Measurements from ENCODE around the gene CAPN5. TPM values are rescaled to one million over a fixed set of nuclear protein-coding genes. Genes with fewer than 3 reads are reported as not detected.
A peak's percentile ranks its signal among the peaks of the same experiment; 100 is the strongest.

The CAPN5 gene
- polyA plus RNA-seq, 4 donors, result 22.8 to 37.4 (median 26.5) TPM

GRCh38 chr11:77113382-77114088 lies 46.8 kb downstream of the CAPN5 start:
- DNase-seq (ENCODE audit: low read depth in 4 of 4, low spot score in 2 of 4), result no peak

GRCh38 chr11:77114089-77114463 lies 47.3 kb downstream of the CAPN5 start:
- no peak for DNase-seq (ENCODE audit: low read depth in 4 of 4, low spot score in 2 of 4)

DNA sequence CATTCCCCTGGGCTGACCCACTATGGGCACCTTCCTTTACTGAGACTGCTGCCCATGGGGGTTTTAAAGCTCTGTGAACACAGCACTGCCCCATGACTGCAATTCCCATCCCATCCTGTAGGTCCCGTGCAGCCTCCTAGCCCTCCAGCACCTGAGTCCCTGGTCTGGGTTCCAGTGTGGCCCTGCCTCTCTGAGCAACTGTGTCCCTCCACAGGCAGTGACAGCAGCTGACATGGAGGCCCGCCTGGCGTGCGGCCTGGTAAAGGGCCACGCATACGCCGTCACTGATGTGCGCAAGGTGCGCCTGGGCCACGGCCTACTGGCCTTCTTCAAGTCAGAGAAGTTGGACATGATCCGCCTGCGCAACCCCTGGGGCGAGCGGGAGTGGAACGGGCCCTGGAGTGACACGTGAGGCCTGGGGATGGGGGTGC lies 48.4 kb downstream of the CAPN5 start:
- no peak for DNase-seq (ENCODE audit: low read depth in 4 of 4, low spot score in 2 of 4)

- DNase-seq (ENCODE audit: low read depth in 4 of 4, low spot score in 2 of 4), result no peak
Observed at GRCh38 chr11:77115956-77116355, 49.2 kb downstream of the CAPN5 start.

DNA sequence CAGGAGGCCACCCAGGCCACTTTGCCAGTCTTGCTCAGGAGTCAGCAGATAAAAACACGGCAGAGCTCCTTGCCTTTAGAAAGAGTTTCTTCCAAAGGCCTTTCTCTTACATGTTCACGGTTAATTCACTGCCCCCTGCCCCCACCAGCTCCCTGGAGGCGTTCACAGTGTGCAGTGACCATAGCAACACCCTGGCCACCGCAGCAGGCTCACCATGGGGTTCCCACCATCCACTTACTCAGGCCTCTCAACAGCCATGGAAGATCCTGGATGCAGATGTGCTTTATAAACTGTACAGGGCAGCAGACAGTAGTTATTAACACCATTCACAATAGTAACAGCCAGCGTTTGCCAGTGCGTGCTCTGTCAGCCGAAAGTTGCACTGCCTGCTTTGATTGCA lies 50.7 kb downstream of the CAPN5 start:
- DNase-seq (ENCODE audit: low read depth in 4 of 4, low spot score in 2 of 4), result no peak

DNA sequence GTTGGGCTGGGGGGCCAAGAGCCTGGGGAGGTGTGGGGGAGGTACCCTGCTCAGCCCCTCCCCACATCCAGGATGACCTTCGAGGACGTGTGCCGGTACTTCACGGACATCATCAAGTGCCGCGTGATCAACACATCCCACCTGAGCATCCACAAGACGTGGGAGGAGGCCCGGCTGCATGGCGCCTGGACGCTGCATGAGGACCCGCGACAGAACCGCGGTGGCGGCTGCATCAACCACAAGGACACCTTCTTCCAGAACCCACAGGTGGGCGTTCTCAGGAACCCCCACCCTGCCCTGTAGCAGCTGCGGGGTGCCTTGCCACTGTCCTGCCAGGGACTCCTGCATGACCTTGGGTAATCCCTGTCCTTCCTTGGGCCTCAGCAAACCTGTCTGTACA lies 51.3 kb downstream of the CAPN5 start:
- DNase-seq (ENCODE audit: low read depth in 4 of 4, low spot score in 2 of 4), result no peak

GRCh38 chr11:77118971-77119370 lies 52.2 kb downstream of the CAPN5 start:
- no peak for DNase-seq (ENCODE audit: low read depth in 4 of 4, low spot score in 2 of 4)

- DNase-seq (ENCODE audit: low read depth in 4 of 4, low spot score in 2 of 4), result no peak
Observed at GRCh38 chr11:77119531-77119936, 52.8 kb downstream of the CAPN5 start.

DNA sequence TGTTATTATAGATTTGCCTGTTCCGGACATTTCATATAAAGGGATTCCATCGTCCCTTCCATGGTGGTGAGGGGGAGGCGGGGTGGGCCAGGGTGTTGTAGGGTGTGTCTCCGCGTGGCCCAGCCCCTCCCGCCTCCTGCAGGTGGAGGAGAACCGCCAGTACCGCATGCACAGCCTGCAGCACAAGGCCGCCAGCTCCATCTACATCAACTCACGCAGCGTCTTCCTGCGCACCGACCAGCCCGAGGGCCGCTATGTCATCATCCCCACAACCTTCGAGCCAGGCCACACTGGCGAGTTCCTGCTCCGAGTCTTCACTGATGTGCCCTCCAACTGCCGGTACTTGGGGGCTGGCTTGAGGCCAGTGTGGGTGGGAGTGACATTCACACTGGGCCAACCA lies 53.8 kb downstream of the CAPN5 start:
- no peak for DNase-seq (ENCODE audit: low read depth in 4 of 4, low spot score in 2 of 4)

GRCh38 chr11:77121096-77121640 lies 54.4 kb downstream of the CAPN5 start:
- DNase-seq (ENCODE audit: low read depth in 4 of 4, low spot score in 2 of 4), result no peak

- DNase-seq (ENCODE audit: low read depth in 4 of 4, low spot score in 2 of 4), result no peak
Observed at GRCh38 chr11:77121876-77122575, 55.3 kb downstream of the CAPN5 start.

DNA sequence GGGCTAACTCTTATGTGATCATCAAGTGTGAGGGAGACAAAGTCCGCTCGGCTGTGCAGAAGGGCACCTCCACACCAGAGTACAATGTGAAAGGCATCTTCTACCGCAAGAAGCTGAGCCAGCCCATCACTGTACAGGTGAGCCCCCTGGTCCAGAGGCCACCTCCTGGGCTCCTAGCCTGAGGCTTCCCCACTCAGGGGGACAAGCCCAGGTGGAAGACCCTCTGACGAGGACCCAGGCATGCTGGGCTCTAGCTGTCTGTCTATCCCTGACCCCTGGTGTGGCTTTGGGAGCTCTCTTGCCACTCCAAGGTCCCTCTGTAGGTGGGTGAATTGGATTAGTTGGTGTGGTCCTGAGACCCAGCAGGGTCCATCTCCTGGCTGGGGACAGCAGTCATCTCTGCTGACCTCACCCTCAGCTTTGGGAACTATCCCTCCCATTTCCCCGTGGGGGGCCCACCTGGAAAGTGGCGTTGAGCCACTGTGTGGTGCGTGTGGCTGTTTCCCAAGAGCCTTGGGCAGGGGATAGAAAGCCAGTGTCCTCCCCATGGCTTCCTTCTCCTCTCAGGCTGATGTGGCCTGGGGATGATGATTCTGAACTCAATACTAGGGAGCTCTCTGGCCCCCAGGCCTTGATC lies 55.9 kb downstream of the CAPN5 start:
- no peak for DNase-seq (ENCODE audit: low read depth in 4 of 4, low spot score in 2 of 4)

- DNase-seq (ENCODE audit: low read depth in 4 of 4, low spot score in 2 of 4), result no peak
Observed at GRCh38 chr11:77123591-77123990, 56.8 kb downstream of the CAPN5 start.

- no peak for DNase-seq (ENCODE audit: low read depth in 4 of 4, low spot score in 2 of 4)
Observed at GRCh38 chr11:77124041-77124440, 57.3 kb downstream of the CAPN5 start.

DNA sequence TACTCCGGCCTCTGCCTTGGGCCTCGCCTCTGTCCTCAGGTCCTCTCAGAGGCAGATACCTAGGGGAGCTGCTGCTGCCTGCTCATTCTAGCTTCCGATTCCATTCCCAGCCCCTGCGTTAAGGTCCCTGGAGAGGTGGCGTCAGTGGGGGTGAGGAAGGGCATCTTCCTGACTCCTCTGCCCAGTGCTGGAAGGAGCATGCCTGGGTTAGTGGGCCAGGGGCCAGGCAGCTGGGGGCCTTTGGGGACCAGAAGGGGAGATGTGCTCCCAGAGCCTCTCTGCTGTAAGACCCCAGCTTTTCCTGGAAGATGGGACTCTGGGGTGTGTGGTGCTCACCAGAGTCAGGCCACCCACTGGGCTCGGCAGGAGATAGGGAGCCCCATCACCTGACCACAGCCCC lies 57.7 kb downstream of the CAPN5 start:
- DNase-seq (ENCODE audit: low read depth in 4 of 4, low spot score in 2 of 4), result no peak

GRCh38 chr11:77125191-77125590 lies 58.4 kb downstream of the CAPN5 start:
- no peak for DNase-seq (ENCODE audit: low read depth in 4 of 4, low spot score in 2 of 4)

DNA sequence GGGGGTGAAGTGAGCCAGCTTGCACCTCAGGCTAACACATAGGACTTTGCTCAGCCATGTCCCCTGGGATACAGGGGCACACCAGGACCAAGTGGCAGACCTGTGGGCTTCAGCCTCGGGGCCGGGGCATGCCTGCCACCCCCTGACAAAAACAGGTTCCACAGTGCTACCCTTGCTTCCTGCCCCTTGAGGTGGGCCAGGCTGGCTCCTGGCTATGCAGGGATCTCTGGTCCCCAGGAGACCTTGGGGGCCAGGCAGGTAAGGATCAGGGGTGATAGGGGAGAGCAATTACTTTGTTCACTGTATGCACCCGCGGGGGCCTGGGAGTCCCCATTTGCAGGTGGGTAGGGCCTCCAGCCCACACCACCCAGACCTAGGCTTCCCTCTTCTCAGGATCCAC lies 58.9 kb downstream of the CAPN5 start:
- DNase-seq (ENCODE audit: low read depth in 4 of 4, low spot score in 2 of 4), result no peak

DNA sequence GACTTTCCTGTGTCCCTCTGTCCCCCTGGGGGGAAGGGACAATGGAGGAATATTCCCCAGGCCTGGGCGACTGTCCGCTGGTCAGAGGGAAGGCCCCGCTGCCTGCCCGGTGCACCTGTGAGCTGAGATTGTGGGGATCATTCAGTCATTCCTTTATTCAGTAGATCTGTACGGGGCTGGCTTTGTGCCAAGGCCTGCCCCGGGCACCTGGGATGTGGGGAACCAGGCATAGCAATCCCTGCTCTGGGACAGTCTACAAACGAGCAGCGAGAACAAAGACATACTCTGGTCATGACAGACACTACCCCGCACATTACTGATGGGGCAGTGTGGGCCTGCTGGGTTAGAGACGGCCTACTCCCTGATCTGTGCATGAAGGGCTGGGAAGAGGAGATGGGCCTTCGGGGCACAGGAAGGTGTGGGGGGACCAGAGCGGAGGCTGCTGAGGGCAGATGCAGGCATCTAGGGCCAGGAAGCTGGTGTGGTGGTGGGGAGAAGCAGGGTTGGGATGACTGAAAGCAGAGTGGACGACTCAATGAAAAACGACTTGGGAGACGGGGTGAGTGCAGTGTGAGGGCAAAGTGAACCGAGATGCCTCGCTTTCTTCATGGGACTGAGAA lies 59.5 kb downstream of the CAPN5 start:
- DNase-seq (ENCODE audit: low read depth in 4 of 4, low spot score in 2 of 4), result no peak

DNA sequence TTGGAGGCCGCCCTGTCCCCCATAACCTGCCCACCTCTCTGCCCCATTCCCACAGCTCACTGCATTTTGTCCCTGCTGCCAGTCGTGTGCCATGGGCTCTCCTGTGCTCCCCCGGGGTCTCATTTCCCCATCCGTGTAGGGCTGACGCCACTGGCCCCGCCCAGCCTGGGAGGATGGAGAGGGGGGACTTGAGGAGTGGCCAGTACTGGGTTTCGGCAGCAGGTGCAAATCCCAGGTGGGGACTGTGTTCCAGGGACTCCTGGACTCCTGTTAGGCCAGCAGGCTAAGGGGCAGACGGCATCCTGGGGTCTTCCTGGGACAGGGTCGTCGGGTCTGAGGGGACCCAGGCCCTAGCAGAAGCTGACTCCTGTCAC lies 60.1 kb downstream of the CAPN5 start:
- DNase-seq (ENCODE audit: low read depth in 4 of 4, low spot score in 2 of 4), result no peak

GRCh38 chr11:77127235-77127911 lies 60.6 kb downstream of the CAPN5 start:
- peak in 3 of 4 donors; percentile 41 to 58 (median 50) for DNase-seq (ENCODE audit: low read depth in 4 of 4, low spot score in 2 of 4)

All from left renal cortex interstitium (tissue), 4 donors.